HG03066 (cell line): Measurements from ENCODE around the gene OPCML.

Experiments used
- ATAC-seq: cut with Tn5 transposase; IDR thresholded peaks from one replicate; pipeline ENCODE4 v1.9.1; 2021; ENCODE audit warnings: low read depth; ENCODE audit not compliant: unreplicated experiment

Gene OPCML

GRCh38 chr11:132971351-132971750, 561.0 kb downstream of the OPCML start:
- no peak for ATAC-seq

- ATAC-seq: no peak
Observed at GRCh38 chr11:132969892-132970291, 562.4 kb downstream of the OPCML start.

GRCh38 chr11:132962041-132962440, 570.3 kb downstream of the OPCML start:
- ATAC-seq: no peak

- no peak for ATAC-seq
Observed at GRCh38 chr11:132961453-132961852, 570.8 kb downstream of the OPCML start.

- no peak for ATAC-seq
Observed at GRCh38 chr11:132960273-132961078, 571.8 kb downstream of the OPCML start.

GRCh38 chr11:132959693-132960092, 572.6 kb downstream of the OPCML start:
- no peak for ATAC-seq

GRCh38 chr11:132957881-132958280, 574.4 kb downstream of the OPCML start:
- no peak for ATAC-seq

GRCh38 chr11:132948252-132948651, 584.0 kb downstream of the OPCML start:
- ATAC-seq: no peak

GRCh38 chr11:132944569-132944944, 587.7 kb downstream of the OPCML start:
- ATAC-seq: no peak

GRCh38 chr11:132943706-132944568, 588.4 kb downstream of the OPCML start:
- ATAC-seq: no peak

GRCh38 chr11:132943357-132943705, 589.0 kb downstream of the OPCML start:
- ATAC-seq: no peak

GRCh38 chr11:132942611-132943356, 589.5 kb downstream of the OPCML start:
- ATAC-seq: no peak

GRCh38 chr11:132941761-132942160, 590.5 kb downstream of the OPCML start:
- no peak for ATAC-seq

GRCh38 chr11:132941024-132941646, 591.2 kb downstream of the OPCML start:
- ATAC-seq: no peak

GRCh38 chr11:132937016-132937415, 595.3 kb downstream of the OPCML start:
- ATAC-seq: no peak

- no peak for ATAC-seq
Observed at GRCh38 chr11:132935383-132935782, 596.9 kb downstream of the OPCML start.

- no peak for ATAC-seq
Observed at GRCh38 chr11:132933703-132934102, 598.6 kb downstream of the OPCML start.

GRCh38 chr11:132925825-132926469, 606.4 kb downstream of the OPCML start:
- no peak for ATAC-seq

GRCh38 chr11:132921597-132921996, 610.7 kb downstream of the OPCML start:
- ATAC-seq: no peak

- no peak for ATAC-seq
Observed at GRCh38 chr11:132920451-132921096, 611.7 kb downstream of the OPCML start.
